HG03442 (cell line): ENCODE measurements around the gene NCEH1.
"Not testable (repeated sequence)": the region's sequence is repeated elsewhere in the genome, so short reads cannot be mapped to it uniquely, and the experiment has no call there.

Experiments used
- ATAC-seq: cut with Tn5 transposase; IDR thresholded peaks from one replicate; pipeline ENCODE4 v1.9.1; 2021; ENCODE audit warnings: mild to moderate bottlenecking, moderate library complexity; ENCODE audit not compliant: unreplicated experiment

NCEH1 gene

GRCh38 chr3:172708921-172709773, 1.7 kb downstream of the NCEH1 start:
- no peak for ATAC-seq

GRCh38 chr3:172707967-172708366, 2.9 kb downstream of the NCEH1 start:
- ATAC-seq: no peak

GRCh38 chr3:172707030-172707429, 3.8 kb downstream of the NCEH1 start:
- ATAC-seq: no peak

GRCh38 chr3:172705170-172705569, 5.7 kb downstream of the NCEH1 start:
- ATAC-seq: no peak

- ATAC-seq: no peak
Observed at GRCh38 chr3:172704001-172704400, 6.9 kb downstream of the NCEH1 start.

- not testable (repeated sequence) for ATAC-seq
Observed at GRCh38 chr3:172702731-172703130, 8.1 kb downstream of the NCEH1 start.

GRCh38 chr3:172702256-172702655, 8.6 kb downstream of the NCEH1 start:
- no peak for ATAC-seq

GRCh38 chr3:172701751-172702150, 9.1 kb downstream of the NCEH1 start:
- no peak for ATAC-seq

- ATAC-seq: no peak
Observed at GRCh38 chr3:172700936-172701455, 9.9 kb downstream of the NCEH1 start.

GRCh38 chr3:172700256-172700655, 10.6 kb downstream of the NCEH1 start:
- ATAC-seq: no peak

GRCh38 chr3:172699031-172699430, 11.8 kb downstream of the NCEH1 start:
- ATAC-seq: no peak

GRCh38 chr3:172698631-172699030, 12.2 kb downstream of the NCEH1 start:
- ATAC-seq: no peak

- no peak for ATAC-seq
Observed at GRCh38 chr3:172697558-172697957, 13.3 kb downstream of the NCEH1 start.

GRCh38 chr3:172696357-172696756, 14.5 kb downstream of the NCEH1 start:
- no peak for ATAC-seq

GRCh38 chr3:172694573-172695246, 16.2 kb downstream of the NCEH1 start:
- ATAC-seq: no peak

- ATAC-seq: peak; percentile 76
Observed at GRCh38 chr3:172692751-172693338, 18.0 kb downstream of the NCEH1 start.

- no peak for ATAC-seq
Observed at GRCh38 chr3:172690936-172691335, 19.9 kb downstream of the NCEH1 start.

GRCh38 chr3:172688588-172688987, 22.3 kb downstream of the NCEH1 start:
- no peak for ATAC-seq

GRCh38 chr3:172687501-172687900, 23.4 kb downstream of the NCEH1 start:
- no peak for ATAC-seq

- no peak for ATAC-seq
Observed at GRCh38 chr3:172685331-172686214, 25.3 kb downstream of the NCEH1 start.

GRCh38 chr3:172680684-172681083, 30.2 kb downstream of the NCEH1 start:
- no peak for ATAC-seq
